ENCODE results near the gene IFNAR2.
A peak's percentile ranks its signal among the peaks of the same experiment; 100 is the strongest.
"Not testable (repeated sequence)": the region's sequence is repeated elsewhere in the genome, so short reads cannot be mapped to it uniquely, and the experiment has no call there.

Gene IFNAR2

DNA sequence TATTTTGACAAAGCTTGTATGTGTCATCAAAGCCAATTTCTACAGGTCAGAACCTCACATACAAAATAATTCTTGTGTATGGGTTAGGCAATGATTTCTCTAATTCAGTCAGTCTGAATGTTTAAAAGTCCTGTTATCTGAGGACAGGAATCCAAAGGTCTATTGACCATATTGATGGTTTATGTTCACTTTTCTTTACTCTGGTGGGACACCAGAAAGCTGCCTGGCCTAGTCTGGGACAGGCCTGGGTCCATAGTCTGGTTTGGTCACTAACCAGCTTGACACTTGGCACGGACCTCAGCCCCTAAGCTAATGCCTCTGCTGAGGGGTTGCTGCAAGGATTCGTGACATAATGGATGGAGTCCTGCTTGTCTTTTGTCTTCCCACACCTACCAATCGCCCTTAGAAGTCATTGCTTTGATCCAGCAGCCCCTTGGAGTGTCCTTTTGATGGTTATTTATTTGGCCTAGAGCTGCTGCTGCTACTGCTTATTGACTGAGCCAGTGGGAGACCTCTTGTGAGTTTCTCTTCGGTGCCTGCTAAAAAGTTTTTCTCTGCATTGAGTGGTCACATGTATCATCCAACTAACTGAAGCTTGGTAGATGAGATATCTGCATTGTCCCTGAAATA, 15.7 kb downstream of the IFNAR2 start:
- no peak for DNase-seq

DNA sequence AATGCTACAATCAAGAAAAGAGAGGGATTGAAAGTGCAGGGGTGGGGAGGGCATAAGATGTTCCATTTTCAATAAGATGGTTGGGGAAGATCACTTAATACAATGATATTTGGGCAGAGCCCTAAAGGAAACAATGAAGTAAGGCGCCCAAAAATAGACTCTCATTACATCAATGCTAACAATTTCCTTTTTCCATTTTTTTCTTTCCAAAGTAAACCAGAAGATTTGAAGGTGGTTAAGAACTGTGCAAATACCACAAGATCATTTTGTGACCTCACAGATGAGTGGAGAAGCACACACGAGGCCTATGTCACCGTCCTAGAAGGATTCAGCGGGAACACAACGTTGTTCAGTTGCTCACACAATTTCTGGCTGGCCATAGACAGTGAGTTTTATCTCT, 16.8 kb downstream of the IFNAR2 start:
- DNase-seq: no peak

DNA sequence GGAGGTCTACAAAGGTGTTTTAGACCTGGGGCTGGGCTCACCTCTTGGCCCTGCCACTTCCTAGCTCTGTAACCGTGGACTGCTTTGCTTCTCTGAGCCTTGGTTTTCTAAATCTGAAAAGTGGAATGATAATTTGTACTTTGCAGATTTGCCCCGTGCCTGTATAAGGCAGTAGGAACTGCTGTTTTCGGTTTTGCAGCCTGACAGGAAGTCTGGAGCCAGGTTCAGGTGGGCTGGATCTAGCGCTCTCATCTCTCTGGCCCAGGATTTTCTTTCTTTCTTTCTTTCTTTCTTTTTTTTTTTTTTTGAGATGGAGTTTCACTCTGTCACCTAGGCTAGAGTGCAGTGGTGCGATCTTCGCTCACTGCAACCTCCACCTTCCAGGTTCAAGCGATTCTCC, 17.2 kb downstream of the IFNAR2 start:
- no peak for DNase-seq

- DNase-seq: no peak
These were observed 17.9 kb downstream of the IFNAR2 start for GRCh38 chr21:33247599-33247998.

DNA sequence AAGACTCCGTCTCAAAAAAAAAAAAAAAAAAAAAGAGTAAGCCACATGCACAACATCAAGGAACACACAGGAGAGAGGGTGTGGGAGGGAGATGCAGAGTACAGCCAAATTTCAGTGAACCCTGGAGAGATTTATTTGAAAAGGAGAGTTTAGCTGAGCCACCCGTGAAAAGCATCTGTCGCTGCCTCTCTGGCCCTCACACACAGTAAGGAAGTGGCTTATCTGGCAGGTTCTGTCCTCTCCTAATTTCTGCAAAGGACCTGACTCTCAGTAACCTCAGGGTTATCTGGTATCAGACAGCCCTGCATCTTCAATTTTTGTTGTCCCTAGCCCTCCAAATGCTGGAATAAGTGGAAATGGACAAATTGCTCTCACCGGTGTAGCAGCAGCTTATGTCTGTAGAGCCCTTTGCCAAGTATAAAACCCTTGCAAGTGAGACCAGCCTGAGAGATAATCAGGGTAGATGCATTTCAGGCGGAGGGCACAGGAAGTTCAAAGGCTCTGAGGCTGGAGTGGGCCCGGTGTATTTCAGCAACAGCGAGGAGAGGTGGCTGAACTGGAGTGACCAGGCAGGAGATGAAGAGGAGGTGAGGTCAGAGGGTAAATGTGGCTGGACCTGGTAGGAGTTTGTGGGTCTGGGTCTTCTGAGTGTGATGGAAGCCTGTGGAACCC, 19.7 kb downstream of the IFNAR2 start:
- no peak for DNase-seq

DNA sequence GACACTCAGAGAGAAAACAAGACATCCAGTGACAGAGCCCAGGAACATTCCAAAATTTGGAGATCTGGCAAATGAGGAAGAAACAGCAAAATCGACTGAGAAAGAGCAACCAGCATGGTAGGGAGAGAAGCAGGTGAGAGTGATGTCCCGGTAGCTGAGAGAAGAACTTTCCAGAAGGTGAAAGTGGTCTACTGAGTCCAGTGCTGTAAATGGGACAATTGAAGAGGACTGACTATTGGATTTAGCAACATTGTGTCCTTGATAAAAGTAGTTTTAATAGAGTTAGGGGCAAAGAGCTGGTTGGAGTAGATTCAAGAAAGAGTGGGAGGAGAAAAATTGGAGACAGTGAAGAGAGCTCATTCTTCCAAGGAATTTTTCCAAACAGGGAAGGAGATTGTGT, 21.4 kb downstream of the IFNAR2 start:
- DNase-seq: no peak

DNA sequence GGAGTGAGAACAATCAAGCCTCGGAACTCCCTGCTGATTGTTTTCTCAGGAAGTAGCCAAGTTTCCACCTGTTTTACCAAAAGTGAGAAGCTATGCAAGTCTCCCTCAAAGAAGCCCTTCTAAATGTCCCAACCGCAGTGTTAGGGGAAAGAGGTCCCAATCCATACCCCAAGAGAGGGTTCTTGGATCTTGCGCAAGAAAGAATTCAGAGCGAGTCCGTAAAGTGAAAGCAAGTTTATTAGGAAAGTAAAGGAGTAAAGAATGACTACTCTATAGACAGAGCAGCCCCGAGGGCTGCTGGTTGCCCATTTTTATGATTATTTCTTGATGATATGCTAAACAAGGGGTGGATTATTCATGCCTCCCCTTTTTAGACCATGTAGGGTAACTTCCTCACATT, 23.6 kb downstream of the IFNAR2 start:
- DNase-seq: not testable (repeated sequence)

DNA sequence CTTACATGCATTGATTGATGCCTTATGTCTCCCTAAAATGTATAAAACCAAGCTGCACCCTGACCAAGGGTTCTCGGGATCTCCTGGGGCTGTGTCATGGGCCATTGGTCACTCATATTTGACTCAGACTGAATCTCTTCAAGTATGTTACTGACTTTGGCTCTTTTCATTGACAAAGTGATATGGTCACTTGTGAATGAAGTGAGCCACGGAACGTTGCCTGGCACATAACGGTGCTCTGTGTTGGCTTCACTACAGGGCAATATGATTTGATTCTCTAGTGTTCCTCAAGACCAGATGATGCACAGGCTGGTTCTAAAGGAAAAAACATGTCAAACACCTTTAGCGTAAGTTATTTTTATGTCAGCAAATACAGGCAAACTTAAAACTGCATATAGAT, 25.0 kb downstream of the IFNAR2 start:
- no peak for DNase-seq

GRCh38 chr21:33255404-33255803, 25.7 kb downstream of the IFNAR2 start:
- DNase-seq: no peak

DNA sequence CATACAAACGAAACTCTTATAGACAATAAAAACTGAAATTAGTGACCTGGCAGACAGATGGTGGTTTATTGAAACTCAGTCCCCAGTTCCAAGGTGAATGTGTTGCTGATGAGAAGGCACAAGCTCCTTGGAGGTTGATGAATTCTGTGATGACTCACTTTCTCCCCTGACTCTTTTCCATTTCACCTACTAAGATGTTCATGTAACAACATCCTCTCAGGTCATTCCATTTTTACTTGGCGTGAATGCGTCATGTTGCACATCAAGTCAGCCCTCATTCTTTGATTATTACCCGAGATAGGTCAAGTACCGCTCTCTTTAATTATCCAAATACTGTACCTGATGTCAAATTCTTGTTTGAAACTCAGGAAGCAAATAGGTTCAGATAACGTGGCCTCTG, 26.3 kb downstream of the IFNAR2 start:
- no peak for DNase-seq

GRCh38 chr21:33257094-33257803, 27.5 kb downstream of the IFNAR2 start:
- DNase-seq: no peak

- no peak for DNase-seq
These were observed 28.7 kb downstream of the IFNAR2 start for GRCh38 chr21:33258475-33258874.

DNA sequence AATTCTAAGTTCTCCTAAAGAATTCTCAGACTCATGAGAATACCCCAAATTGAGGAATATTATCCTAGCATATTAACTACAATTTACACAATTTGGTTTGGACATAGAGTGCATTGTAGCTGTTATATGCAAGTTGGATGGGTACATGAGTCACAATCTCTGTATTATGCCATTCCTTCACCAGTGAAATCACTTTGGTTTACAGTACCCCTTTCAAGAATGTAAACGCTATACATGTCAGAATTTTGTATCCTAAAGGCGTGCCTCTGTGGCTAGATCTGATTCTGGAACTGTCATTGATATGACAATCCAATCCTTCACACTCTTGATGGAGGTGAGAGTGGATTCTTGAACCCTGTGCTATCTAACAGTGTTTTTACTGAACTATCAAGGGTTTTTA, 29.7 kb downstream of the IFNAR2 start:
- DNase-seq: no peak

DNA sequence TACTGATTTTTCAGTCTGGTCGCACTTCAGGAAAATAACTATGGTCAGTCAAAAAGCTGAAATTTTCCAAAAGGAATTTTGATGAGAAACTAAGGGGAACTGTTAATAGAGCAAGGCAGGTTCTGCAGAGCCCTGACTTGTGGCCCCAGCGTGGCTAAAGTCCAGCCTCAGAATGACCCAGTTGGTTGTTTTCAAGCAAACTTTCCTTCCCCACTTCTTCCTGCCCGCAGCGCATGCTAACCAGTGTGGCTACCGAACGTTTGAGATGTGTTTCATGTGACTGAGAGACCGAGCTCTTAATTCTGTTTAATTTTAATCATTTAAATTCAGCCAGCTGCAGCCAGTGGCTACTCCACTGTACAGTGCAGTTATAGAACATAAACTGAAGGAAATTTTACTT, 30.3 kb downstream of the IFNAR2 start:
- no peak for DNase-seq

- no peak for DNase-seq
These were observed 31.9 kb downstream of the IFNAR2 start for GRCh38 chr21:33261635-33262034.

- no peak for DNase-seq
These were observed 33.2 kb downstream of the IFNAR2 start for GRCh38 chr21:33262921-33263320.

- DNase-seq: no peak
These were observed 34.8 kb downstream of the IFNAR2 start for GRCh38 chr21:33264561-33264960.

DNA sequence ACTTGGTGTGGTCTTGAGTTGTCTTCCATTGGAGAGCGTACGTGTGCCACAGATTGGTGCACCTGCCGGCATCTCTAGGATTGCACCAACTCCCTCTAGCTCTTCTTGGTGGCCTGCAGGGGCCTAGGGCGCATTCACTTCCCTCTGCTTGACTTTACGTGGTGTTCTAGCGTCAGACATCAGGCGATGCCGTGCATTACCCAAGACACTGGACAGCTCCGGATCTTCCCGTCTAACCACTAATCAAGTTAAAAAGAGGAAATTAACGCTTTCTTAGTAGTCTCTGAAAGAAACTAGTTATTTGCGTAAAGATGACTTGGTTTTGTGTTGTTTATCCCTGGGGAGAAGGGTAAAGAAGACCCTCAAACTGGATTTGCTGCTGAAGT, 35.9 kb downstream of the IFNAR2 start:
- no peak for DNase-seq

DNA sequence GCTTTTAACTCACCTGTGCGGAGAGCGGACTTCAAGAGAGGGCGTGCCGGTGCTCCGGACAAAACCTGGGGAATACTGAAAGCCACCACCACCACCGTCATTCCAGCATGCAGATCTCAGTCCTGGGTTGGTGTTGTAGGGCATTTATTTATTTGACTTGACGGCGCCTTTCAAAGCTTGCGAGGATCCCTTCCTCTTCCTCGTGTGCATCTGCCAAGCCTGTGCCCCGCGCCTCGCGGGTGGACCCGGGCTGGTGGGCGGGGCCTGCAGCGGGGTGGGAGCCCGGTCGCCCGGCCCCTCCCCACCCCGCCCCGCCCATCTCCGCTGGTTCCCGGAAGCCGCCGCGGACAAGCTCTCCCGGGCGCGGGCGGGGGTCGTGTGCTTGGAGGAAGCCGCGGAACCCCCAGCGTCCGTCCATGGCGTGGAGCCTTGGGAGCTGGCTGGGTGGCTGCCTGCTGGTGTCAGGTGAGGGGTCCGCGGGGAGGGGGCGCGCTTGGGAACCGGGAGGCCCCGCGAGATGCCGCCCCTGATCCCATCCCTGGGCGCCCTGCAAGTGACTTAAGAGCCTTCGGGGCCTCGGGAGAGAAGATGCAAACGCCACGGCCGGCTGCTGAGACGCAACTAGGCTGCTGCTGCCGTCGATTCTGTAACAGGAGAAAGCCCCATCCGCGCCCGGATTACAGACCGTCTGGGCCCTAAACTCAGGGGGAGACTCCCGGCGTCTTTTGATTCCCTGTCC, 36.5 kb downstream of the IFNAR2 start, which contains the start of gene IL10RB:
Gene IL10RB (plus strand): TSS at position 318 of the 739 bp plus-strand sequence. CDS start 99 bp downstream, at position 417.
- peak; percentile 65 for DNase-seq

DNA sequence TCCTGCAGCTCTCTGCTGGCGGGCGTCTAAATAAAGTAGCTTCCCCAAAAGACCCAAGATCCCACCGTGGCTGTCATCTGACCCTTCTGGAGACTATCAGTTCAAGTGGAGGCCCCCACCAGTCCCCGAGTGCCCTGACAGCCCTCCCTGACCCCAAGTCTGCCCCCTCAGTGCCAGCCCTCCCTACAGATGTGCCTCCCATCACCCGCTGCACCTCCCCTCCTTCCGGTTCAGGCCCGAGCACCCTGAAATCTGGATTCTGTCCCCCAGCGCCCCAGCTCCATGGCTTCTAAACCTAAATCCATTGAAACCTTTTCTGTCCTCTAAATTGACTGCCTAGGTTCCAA, 37.0 kb downstream of the IFNAR2 start:
- DNase-seq: no peak

GRCh38 chr21:33267250-33267649, 37.5 kb downstream of the IFNAR2 start:
- no peak for DNase-seq

DNA sequence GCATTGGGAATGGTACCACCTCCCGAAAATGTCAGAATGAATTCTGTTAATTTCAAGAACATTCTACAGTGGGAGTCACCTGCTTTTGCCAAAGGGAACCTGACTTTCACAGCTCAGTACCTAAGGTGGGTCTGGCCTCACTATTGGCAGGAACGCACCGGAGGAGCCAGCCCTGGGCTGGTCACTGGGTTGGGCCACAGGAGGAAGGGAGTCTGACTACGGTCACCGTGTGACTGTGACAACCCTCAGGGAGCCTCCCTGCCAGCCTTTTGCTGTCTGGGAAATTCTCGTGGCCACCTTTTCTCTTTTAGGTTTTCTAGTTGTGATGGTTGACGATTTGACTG, 38.6 kb downstream of the IFNAR2 start:
- no peak for DNase-seq

DNA sequence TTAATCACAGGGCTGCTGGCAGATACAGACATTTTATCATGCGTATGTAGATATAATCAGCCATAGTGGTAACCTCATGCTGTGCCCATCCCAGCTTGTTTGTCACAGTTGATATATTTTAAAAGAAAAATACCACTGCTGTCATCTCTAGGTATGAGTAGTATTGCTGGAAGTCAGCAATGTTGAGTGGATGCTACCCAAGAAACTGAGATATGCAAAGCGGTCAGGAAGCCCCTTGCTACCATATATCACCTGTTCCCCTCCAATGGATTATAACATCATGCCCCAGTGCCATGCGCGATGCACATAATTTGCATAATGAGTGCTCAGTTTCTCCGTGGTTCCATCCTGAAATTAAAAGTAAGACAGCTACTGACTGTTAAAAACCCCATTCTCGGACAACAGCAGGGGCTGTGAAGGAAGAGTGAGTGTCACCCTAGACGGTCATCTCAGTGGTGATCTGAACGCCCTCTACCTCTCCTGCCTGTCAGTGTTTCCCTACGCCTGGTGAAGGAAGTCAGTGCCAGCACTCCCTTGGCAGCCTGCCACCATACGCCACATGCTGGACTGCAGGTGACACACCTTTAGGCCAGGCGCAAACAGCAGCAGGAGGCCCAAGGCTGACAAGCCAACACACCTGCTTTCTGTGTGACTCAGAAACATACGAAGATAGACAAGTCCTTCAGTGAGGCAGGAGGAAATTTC, 39.2 kb downstream of the IFNAR2 start:
- peak; percentile 92 for DNase-seq

Measured in COR-L47 (cell line).